Colon (tissue), 2 donors: ENCODE measurements around the gene ITGB1.

ENCODE experiments used
- FAIRE-seq: peaks from 2 replicates; lab custom pipeline; 2012; peaks lifted over from hg19 to GRCh38; lab: Jason Lieb, UNC
- donor health status: control.
- donor health status: control.

ITGB1 gene

DNA sequence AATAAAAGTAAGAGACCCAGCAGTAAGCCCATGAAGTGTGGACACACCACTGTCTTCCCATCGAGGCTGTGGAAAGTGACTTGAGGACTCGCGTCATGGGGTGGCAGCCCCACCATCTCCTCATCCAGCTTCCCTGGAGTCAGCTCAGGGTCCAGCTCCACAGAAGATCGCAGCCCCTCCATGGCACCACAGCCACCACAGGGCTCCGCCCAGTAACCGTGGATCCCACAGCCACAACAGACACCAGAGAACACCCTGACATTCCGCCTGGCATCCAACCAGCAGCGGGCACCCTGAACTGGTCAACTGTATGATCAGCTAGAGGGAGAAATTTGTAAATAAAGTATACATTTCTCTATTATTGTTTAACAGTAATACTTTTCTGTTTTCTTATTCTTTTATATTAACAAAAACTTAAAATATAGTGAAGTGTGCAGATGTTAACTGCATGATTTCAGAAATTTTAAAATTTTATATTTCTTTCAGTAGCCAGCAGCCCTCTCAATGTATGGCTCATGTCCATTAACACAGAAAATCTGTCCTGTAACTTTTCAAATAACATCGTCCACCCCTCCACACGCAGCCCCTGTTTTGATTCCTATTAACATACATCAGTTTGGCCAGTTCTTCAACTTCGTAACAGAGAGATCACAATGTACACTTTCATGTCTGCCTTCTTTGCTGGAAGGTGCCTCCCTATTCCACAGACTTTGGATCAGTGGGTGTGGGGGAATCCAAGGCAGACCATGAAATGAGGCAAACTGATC lies 69.7 kb downstream of the ITGB1 start:
- no peak for FAIRE-seq

DNA sequence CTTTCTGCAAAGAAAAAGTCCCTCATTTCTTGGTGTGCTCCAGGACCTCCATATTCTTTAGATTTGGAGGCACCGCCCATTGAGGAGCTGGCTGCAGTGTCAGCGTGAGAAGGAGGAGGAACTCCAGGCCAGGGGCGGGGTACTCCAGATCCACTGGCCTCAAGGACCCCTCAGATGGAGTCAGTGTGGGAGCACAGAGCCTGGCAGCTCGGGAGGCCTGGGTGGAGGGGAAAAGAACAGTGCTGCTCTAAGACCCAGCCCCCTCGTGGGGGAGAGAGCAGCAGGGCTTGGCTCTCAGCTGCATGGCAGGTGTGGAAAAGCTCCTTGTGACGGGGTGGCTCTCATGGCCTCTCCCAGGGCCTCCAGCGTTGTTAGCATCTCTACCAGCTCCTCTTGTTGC lies 70.5 kb downstream of the ITGB1 start:
- FAIRE-seq: no peak

DNA sequence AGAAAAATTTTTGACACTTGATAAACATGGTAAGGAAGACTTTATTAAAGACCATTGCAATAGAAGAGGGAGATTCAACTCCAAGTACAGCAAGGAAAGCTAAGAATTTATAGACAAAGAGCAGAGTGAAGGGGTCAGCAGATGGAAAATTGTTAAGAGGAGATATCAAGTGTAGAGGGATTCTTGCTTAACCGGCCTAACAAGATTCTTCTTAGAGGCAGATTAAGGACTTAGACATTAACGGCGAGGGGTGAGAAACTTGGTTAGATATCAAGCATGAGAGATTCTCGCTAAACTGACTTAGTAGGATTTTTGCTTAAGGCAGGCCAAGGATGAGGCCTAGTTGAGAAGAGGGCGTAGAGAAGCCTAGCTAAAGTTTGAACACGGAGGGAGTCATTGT lies 76.0 kb downstream of the ITGB1 start:
- FAIRE-seq: no peak

DNA sequence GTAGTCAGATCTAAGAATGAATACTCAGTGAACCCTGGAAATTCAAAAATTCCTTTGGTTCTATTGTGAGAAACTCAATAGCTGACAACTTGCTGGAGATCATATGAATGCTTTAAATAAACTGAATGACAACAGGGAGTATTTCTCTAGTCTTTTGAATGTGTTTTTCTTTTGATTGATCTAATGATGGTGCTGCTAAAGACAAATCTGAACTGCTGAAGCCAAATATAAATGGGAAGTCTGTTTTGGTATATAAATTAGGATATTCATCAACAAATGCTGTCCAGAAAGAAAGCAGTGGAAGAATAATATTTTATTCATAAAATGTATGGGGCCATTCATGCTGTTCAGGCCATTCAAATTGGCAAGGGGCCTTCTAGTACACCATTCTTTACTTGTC lies 79.4 kb downstream of the ITGB1 start:
- no peak for FAIRE-seq

DNA sequence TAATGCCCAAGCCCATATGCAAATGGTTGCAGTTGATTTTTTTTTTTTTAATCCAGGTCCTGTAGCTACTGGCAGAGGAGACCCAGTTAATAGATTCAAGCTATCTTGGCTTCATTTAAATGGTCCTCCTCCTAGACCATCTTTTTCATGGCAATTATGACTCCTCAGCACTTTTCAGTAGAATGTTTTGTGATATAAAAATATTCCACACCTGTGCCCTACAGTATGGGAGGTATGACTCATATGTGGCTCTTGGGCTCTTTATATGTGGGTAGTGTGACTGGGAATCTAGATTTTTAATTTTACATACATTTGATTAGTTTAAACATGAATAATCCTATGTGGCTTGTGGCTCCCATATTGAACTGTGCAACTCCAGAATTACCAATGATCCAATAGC lies 80.1 kb downstream of the ITGB1 start:
- no peak for FAIRE-seq

DNA sequence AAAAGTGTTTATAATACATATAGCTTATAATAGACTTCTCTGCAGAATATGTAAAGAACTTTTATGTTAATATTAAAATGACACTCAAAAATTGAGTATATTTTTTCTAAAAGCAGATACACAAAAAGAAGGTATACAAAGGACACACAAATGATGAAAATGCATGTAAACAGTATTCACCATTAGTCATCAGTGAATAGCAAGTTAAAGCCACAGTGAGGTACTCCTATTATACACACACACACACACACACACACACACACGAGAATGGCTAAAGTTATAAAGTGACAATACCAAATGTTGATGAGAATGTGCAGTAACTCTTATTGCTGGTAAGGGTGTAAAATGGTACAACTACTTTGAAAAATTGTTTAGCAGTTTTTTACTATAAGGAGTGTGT lies 92.9 kb downstream of the ITGB1 start:
- no peak for FAIRE-seq

DNA sequence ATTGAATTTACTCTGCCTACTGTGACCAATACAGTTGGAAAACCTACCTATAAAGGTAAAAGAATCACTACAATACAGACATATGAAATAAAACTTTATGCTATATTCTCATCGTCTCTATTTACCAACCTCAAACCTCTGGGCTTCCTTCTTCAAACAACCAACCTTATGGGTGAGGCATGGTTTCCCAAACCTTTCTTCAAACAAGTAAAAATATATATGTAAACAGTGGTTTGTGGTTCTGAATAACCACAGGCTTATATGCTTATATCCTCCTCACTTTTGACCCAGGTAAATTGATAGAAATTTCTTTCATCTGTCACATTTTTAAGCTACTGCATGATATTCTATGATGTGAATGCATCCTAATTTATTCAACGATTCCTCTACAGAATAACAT lies 103.6 kb downstream of the ITGB1 start:
- no peak for FAIRE-seq

DNA sequence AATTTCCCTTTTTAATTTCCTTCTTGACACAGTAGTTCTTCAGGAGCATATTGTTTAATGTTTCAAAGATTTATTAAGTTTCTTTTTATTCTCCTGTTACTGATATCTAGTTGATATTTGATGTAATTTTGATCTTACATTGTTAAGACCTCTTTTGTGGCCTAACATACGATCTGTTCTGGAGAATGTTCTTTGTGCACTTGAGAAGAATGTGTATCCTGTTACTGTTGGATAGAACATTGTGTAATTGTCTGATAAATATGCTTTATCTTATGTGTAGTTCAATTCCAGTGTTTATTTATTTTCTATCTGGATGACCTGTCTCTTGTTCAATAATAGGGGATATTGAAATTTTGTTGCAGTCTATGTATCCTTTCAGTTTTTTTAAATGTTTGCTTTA lies 106.7 kb downstream of the ITGB1 start:
- no peak for FAIRE-seq
